ENCODE results near the gene DNAH9.
"Not testable (repeated sequence)": the region's sequence is repeated elsewhere in the genome, so short reads cannot be mapped to it uniquely, and the experiment has no call there.

DNAH9 gene

GRCh38 chr17:11954936-11955335, 356.7 kb downstream of the DNAH9 start:
- no peaks in the 10 kb centered on the region for H3K27me3 ChIP-seq (ENCODE audit: insufficient read depth, low read length, poor library complexity)
- no peak overlapping the region for H3K27ac ChIP-seq (ENCODE audit: low read length)
- no peak overlapping the region for H2AFZ ChIP-seq (ENCODE audit: low read depth, low read length)
- H3K36me3 ChIP-seq (ENCODE audit: insufficient read depth, low read length): peaks cover 5% of the 10 kb centered on the region
- TF ChIP-seq CTCF (IDR thresholded peaks at IDR 0.05; ENCODE audit: borderline replicate concordance, extremely low read depth, low read length, poor library complexity, severe bottlenecking): no peak
- no peak for TF ChIP-seq EZH2 (IDR thresholded peaks at IDR 0.05; ENCODE audit: borderline replicate concordance, low read depth, low read length, severe bottlenecking)
- H3K4me2 ChIP-seq (ENCODE audit: insufficient read depth, low read length): no peak overlapping the region
- H3K4me3 ChIP-seq (ENCODE audit: low read depth in 1 of 2, low read length in 2 of 2): no peak overlapping the region
- no peaks in the 10 kb centered on the region for H4K20me1 ChIP-seq (ENCODE audit: insufficient read depth, low read length)
- peaks cover 14% of the 10 kb centered on the region for H3K9me3 ChIP-seq (ENCODE audit: insufficient read depth, low read length, severe bottlenecking)
- no peak for DNase-seq
- H3K79me2 ChIP-seq (ENCODE audit: insufficient read depth, low read length): no peaks in the 10 kb centered on the region
- no peak for ATAC-seq (ENCODE audit: insufficient read depth, low read depth)
- H3K9ac ChIP-seq (ENCODE audit: low read depth, low read length): no peak overlapping the region
- no peaks in the 10 kb centered on the region for H3K4me1 ChIP-seq (ENCODE audit: insufficient read depth, low read length)

GRCh38 chr17:11969565-11969964, 371.3 kb downstream of the DNAH9 start:
- no peaks in the 10 kb centered on the region for H3K4me1 ChIP-seq (ENCODE audit: insufficient read depth, low read length)
- peaks cover 17% of the 10 kb centered on the region for H3K9me3 ChIP-seq (ENCODE audit: insufficient read depth, low read length, severe bottlenecking)
- H4K20me1 ChIP-seq (ENCODE audit: insufficient read depth, low read length): no peaks in the 10 kb centered on the region
- H2AFZ ChIP-seq (ENCODE audit: low read depth, low read length): no peak overlapping the region
- H3K27ac ChIP-seq (ENCODE audit: low read length): no peak overlapping the region
- ATAC-seq (ENCODE audit: insufficient read depth, low read depth) (no peak), DNase-seq (no peak)
- no peak overlapping the region for H3K4me2 ChIP-seq (ENCODE audit: insufficient read depth, low read length)
- H3K4me3 ChIP-seq (ENCODE audit: low read depth in 1 of 2, low read length in 2 of 2): no peak overlapping the region
- no peaks in the 10 kb centered on the region for H3K27me3 ChIP-seq (ENCODE audit: insufficient read depth, low read length, poor library complexity)
- H3K79me2 ChIP-seq (ENCODE audit: insufficient read depth, low read length): no peaks in the 10 kb centered on the region
- TF ChIP-seq CTCF (IDR thresholded peaks at IDR 0.05; ENCODE audit: borderline replicate concordance, extremely low read depth, low read length, poor library complexity, severe bottlenecking) (no peak), EZH2 (IDR thresholded peaks at IDR 0.05; ENCODE audit: borderline replicate concordance, low read depth, low read length, severe bottlenecking) (no peak)
- no peak overlapping the region for H3K9ac ChIP-seq (ENCODE audit: low read depth, low read length)
- no peaks in the 10 kb centered on the region for H3K36me3 ChIP-seq (ENCODE audit: insufficient read depth, low read length)

GRCh38 chr17:11972741-11973140, 374.5 kb downstream of the DNAH9 start:
- H3K27me3 ChIP-seq (ENCODE audit: insufficient read depth, low read length, poor library complexity); H3K9me3 ChIP-seq (ENCODE audit: insufficient read depth, low read length, severe bottlenecking); H3K4me3 ChIP-seq (ENCODE audit: low read depth in 1 of 2, low read length in 2 of 2); H3K9ac ChIP-seq (ENCODE audit: low read depth, low read length); H4K20me1 ChIP-seq (ENCODE audit: insufficient read depth, low read length); H3K27ac ChIP-seq (ENCODE audit: low read length); H3K79me2 ChIP-seq (ENCODE audit: insufficient read depth, low read length); H3K4me2 ChIP-seq (ENCODE audit: insufficient read depth, low read length); H3K36me3 ChIP-seq (ENCODE audit: insufficient read depth, low read length); H3K4me1 ChIP-seq (ENCODE audit: insufficient read depth, low read length); ATAC-seq (ENCODE audit: insufficient read depth, low read depth); DNase-seq; H2AFZ ChIP-seq (ENCODE audit: low read depth, low read length): not testable (repeated sequence)

GRCh38 chr17:11979795-11980194, 381.5 kb downstream of the DNAH9 start:
- Histone ChIP-seq H3K4me3 (ENCODE audit: low read depth in 1 of 2, low read length in 2 of 2) (no peak overlapping the region), H3K36me3 (ENCODE audit: insufficient read depth, low read length) (peaks cover 53% of the 10 kb centered on the region), H3K4me2 (ENCODE audit: insufficient read depth, low read length) (no peak overlapping the region), H3K79me2 (ENCODE audit: insufficient read depth, low read length) (no peaks in the 10 kb centered on the region), H3K27ac (ENCODE audit: low read length) (no peak overlapping the region), H2AFZ (ENCODE audit: low read depth, low read length) (no peak overlapping the region), H3K9ac (ENCODE audit: low read depth, low read length) (no peak overlapping the region), H3K4me1 (ENCODE audit: insufficient read depth, low read length) (no peaks in the 10 kb centered on the region), H3K27me3 (ENCODE audit: insufficient read depth, low read length, poor library complexity) (no peaks in the 10 kb centered on the region), H3K9me3 (ENCODE audit: insufficient read depth, low read length, severe bottlenecking) (no peaks in the 10 kb centered on the region), H4K20me1 (ENCODE audit: insufficient read depth, low read length) (no peaks in the 10 kb centered on the region)
- DNase-seq (no peak), ATAC-seq (ENCODE audit: insufficient read depth, low read depth) (no peak)
- TF ChIP-seq CTCF (IDR thresholded peaks at IDR 0.05; ENCODE audit: borderline replicate concordance, extremely low read depth, low read length, poor library complexity, severe bottlenecking): no peak
- no peak for TF ChIP-seq EZH2 (IDR thresholded peaks at IDR 0.05; ENCODE audit: borderline replicate concordance, low read depth, low read length, severe bottlenecking)

Measured in DND-41 (cell line).